Measurements from ENCODE around the gene IL36B.
"Not testable (repeated sequence)": the region's sequence is repeated elsewhere in the genome, so short reads cannot be mapped to it uniquely, and the experiment has no call there.

GRCh38 chr2:113096842-113097618, 44.4 kb upstream of the IL36B start:
- not testable (repeated sequence) for TF ChIP-seq EZH2 (IDR thresholded peaks at IDR 0.05; ENCODE audit: low read length)
- TF ChIP-seq, protein P1, sequence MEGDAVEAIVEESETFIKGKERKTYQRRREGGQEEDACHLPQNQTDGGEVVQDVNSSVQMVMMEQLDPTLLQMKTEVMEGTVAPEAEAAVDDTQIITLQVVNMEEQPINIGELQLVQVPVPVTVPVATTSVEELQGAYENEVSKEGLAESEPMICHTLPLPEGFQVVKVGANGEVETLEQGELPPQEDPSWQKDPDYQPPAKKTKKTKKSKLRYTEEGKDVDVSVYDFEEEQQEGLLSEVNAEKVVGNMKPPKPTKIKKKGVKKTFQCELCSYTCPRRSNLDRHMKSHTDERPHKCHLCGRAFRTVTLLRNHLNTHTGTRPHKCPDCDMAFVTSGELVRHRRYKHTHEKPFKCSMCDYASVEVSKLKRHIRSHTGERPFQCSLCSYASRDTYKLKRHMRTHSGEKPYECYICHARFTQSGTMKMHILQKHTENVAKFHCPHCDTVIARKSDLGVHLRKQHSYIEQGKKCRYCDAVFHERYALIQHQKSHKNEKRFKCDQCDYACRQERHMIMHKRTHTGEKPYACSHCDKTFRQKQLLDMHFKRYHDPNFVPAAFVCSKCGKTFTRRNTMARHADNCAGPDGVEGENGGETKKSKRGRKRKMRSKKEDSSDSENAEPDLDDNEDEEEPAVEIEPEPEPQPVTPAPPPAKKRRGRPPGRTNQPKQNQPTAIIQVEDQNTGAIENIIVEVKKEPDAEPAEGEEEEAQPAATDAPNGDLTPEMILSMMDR (optimal IDR thresholded peaks at IDR 0.05 in 1 of 3, IDR thresholded peaks at IDR 0.05 in 1 of 3, conservative IDR thresholded peaks at IDR 0.05 in 1 of 3; ENCODE audit: extremely low read depth in 1 of 3, insufficient read depth in 2 of 3, low read length in 3 of 3): not testable (repeated sequence)
